ELF-1 (cell line): ENCODE measurements around the gene HIGD1A.

Experiments
- DNase-seq: peaks from one replicate; pipeline ENCODE4 v3.0.0-alpha.2; 2016; ENCODE audit warnings: low read depth, low spot score

Gene HIGD1A

GRCh38 chr3:42804106-42804830 is at the start of gene HIGD1A:
TSS of gene HIGD1A (minus strand) at chr3:42804490. CDS start at chr3:42794253, 10,237 bp downstream.
- peak; percentile 97 for DNase-seq

- no peak for DNase-seq
These were observed 49.5 kb upstream of the HIGD1A start for GRCh38 chr3:42853739-42854302.

GRCh38 chr3:42853056-42853455 is 48.8 kb upstream of the HIGD1A start:
- no peak for DNase-seq

- DNase-seq, result no peak
These were observed 48.2 kb upstream of the HIGD1A start for GRCh38 chr3:42852441-42852840.

- DNase-seq, result no peak
These were observed 47.0 kb upstream of the HIGD1A start for GRCh38 chr3:42851228-42851834.

GRCh38 chr3:42850263-42850662 is 46.0 kb upstream of the HIGD1A start:
- DNase-seq, result no peak

GRCh38 chr3:42849017-42849416 is 44.7 kb upstream of the HIGD1A start:
- DNase-seq, result no peak

GRCh38 chr3:42847731-42848130 is 43.4 kb upstream of the HIGD1A start:
- DNase-seq, result peak; percentile 41

- DNase-seq, result no peak
These were observed 42.6 kb upstream of the HIGD1A start for GRCh38 chr3:42846685-42847522.

- no peak for DNase-seq
These were observed 40.5 kb upstream of the HIGD1A start for GRCh38 chr3:42844815-42845214.

GRCh38 chr3:42844412-42844713 is 40.1 kb upstream of the HIGD1A start:
- peak; percentile 10 for DNase-seq

- no peak for DNase-seq
These were observed 39.6 kb upstream of the HIGD1A start for GRCh38 chr3:42843713-42844411.

- DNase-seq, result no peak
These were observed 37.0 kb upstream of the HIGD1A start for GRCh38 chr3:42841332-42841731.

- peak; percentile 44 for DNase-seq
These were observed 35.3 kb upstream of the HIGD1A start for GRCh38 chr3:42839616-42840015.

- no peak for DNase-seq
These were observed 34.3 kb upstream of the HIGD1A start for GRCh38 chr3:42838571-42838970.

- no peak for DNase-seq
These were observed 32.1 kb upstream of the HIGD1A start for GRCh38 chr3:42836150-42837123.

- peak; percentile 85 for DNase-seq
These were observed 27.0 kb upstream of the HIGD1A start for GRCh38 chr3:42831321-42831713.

GRCh38 chr3:42830437-42831320 is 26.4 kb upstream of the HIGD1A start:
- DNase-seq, result peak; percentile 72

- no peak for DNase-seq
These were observed 25.5 kb upstream of the HIGD1A start for GRCh38 chr3:42829628-42830436.
